HG03135 (cell line): ENCODE measurements around the gene GRIK2.

Experiments
- ATAC-seq: cut with Tn5 transposase; IDR thresholded peaks from one replicate; pipeline ENCODE4 v1.9.1; 2021; ENCODE audit warnings: mild to moderate bottlenecking, moderate library complexity; ENCODE audit not compliant: unreplicated experiment

The GRIK2 gene

GRCh38 chr6:101531538-101531937 is 138.0 kb downstream of the GRIK2 start:
- no peak for ATAC-seq

GRCh38 chr6:101534386-101534785 is 140.9 kb downstream of the GRIK2 start:
- ATAC-seq: no peak

GRCh38 chr6:101534821-101535220 is 141.3 kb downstream of the GRIK2 start:
- ATAC-seq: no peak

GRCh38 chr6:101537753-101538316 is 144.3 kb downstream of the GRIK2 start:
- no peak for ATAC-seq

GRCh38 chr6:101539510-101540245 is 146.2 kb downstream of the GRIK2 start:
- no peak for ATAC-seq

GRCh38 chr6:101541894-101542293 is 148.4 kb downstream of the GRIK2 start:
- ATAC-seq: no peak

- no peak for ATAC-seq
Measured at GRCh38 chr6:101543796-101544195, 150.3 kb downstream of the GRIK2 start.

- no peak for ATAC-seq
Measured at GRCh38 chr6:101544286-101544685, 150.8 kb downstream of the GRIK2 start.

- no peak for ATAC-seq
Measured at GRCh38 chr6:101545191-101545590, 151.7 kb downstream of the GRIK2 start.

GRCh38 chr6:101550451-101550850 is 156.9 kb downstream of the GRIK2 start:
- no peak for ATAC-seq

- ATAC-seq: no peak
Measured at GRCh38 chr6:101554231-101554630, 160.7 kb downstream of the GRIK2 start.

GRCh38 chr6:101558712-101559111 is 165.2 kb downstream of the GRIK2 start:
- no peak for ATAC-seq

- no peak for ATAC-seq
Measured at GRCh38 chr6:101572627-101573026, 179.1 kb downstream of the GRIK2 start.

- no peak for ATAC-seq
Measured at GRCh38 chr6:101577091-101577490, 183.6 kb downstream of the GRIK2 start.

- ATAC-seq: no peak
Measured at GRCh38 chr6:101578306-101578705, 184.8 kb downstream of the GRIK2 start.

GRCh38 chr6:101582792-101583191 is 189.3 kb downstream of the GRIK2 start:
- no peak for ATAC-seq

GRCh38 chr6:101585501-101585900 is 192.0 kb downstream of the GRIK2 start:
- ATAC-seq: no peak

- no peak for ATAC-seq
Measured at GRCh38 chr6:101588343-101588742, 194.8 kb downstream of the GRIK2 start.

GRCh38 chr6:101595276-101595675 is 201.8 kb downstream of the GRIK2 start:
- no peak for ATAC-seq

- no peak for ATAC-seq
Measured at GRCh38 chr6:101597693-101598092, 204.2 kb downstream of the GRIK2 start.

- ATAC-seq: no peak
Measured at GRCh38 chr6:101605426-101605825, 211.9 kb downstream of the GRIK2 start.

- ATAC-seq: peak; percentile 76
Measured at GRCh38 chr6:101605874-101606273, 212.4 kb downstream of the GRIK2 start.
